GM12878 (cell line): ENCODE measurements around the gene CNTN4.

Experiments used
- HDGF ChIP-seq: fragments of 450-650 bp; IDR thresholded peaks from 2 replicates; pipeline ENCODE4 v1.6.1; 2016; ENCODE audit warnings: antibody characterized with exemption
- IRF4 ChIP-seq: IDR thresholded peaks from 2 replicates; pipeline ENCODE4 v1.6.1; 2011; ENCODE audit warnings: low read depth, low read length
- MYC ChIP-seq: IDR thresholded peaks from 2 replicates; pipeline ENCODE4 v1.6.1; 2011; ENCODE audit warnings: mild to moderate bottlenecking, low read length, moderate library complexity, inconsistent platforms; ENCODE audit not compliant: insufficient read depth, insufficient replicate concordance, insufficient read length, severe bottlenecking
- TF ChIP-seq, protein P1 (sequence below): fragments of 450-650 bp; IDR thresholded peaks from 2 replicates; pipeline ENCODE4 v1.6.1; 2014; ENCODE audit warnings: mild to moderate bottlenecking

DNA sequence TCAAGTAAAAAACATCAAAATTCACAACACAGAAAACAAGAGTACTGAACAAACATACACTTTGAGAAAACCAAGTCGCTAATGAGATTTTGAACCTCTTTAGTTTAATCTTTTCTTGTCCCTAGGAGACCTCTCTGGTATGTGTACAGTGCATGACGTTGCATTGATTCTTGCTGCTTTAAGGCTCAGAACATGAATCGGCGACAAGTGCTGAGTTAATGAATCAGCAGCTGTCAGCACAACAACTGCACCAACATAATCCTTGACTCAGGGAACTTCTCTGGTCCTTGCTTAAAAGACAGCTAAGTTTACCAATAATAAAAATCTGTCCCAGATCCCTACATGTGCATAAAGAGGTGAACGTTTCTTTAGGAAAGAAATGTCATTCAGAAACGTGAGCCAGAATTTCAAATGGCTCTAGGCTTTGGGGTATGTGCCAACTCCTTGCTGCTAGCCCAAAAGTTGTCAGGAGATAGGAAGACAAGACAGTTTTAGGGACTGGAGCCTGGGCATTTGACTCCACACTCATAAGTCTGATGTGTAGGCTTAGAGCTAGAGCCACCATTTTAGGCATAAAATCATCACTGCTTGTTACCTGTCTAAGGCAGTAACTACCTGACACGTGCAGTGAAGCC lies 924.6 kb downstream of the CNTN4 start:
- TF ChIP-seq, protein P1, sequence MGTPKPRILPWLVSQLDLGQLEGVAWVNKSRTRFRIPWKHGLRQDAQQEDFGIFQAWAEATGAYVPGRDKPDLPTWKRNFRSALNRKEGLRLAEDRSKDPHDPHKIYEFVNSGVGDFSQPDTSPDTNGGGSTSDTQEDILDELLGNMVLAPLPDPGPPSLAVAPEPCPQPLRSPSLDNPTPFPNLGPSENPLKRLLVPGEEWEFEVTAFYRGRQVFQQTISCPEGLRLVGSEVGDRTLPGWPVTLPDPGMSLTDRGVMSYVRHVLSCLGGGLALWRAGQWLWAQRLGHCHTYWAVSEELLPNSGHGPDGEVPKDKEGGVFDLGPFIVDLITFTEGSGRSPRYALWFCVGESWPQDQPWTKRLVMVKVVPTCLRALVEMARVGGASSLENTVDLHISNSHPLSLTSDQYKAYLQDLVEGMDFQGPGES, result no peak
- no peak for TF ChIP-seq MYC
- TF ChIP-seq HDGF, result no peak
- TF ChIP-seq IRF4, result no peak
